ENCODE results near the gene RNF103.

DNA sequence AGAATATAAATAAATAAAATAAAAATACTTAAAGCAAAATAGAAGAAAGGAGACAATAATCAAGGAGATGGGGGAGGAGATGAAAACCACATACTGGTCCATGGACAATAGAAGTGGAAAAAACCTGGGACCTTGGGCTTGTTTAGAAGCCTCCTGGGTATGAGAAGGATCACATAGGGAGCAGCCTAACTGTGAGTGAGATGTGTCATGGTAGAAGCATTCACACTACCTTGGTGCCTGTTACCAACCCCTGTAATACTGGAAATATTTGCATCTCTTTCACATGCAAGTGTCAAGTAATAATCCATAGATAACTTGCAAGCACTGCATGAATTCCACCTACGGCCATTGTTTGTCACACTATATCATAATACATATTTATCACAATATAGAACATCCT, 23.2 kb upstream of the RNF103 start:
- TF ChIP-seq, protein P1, sequence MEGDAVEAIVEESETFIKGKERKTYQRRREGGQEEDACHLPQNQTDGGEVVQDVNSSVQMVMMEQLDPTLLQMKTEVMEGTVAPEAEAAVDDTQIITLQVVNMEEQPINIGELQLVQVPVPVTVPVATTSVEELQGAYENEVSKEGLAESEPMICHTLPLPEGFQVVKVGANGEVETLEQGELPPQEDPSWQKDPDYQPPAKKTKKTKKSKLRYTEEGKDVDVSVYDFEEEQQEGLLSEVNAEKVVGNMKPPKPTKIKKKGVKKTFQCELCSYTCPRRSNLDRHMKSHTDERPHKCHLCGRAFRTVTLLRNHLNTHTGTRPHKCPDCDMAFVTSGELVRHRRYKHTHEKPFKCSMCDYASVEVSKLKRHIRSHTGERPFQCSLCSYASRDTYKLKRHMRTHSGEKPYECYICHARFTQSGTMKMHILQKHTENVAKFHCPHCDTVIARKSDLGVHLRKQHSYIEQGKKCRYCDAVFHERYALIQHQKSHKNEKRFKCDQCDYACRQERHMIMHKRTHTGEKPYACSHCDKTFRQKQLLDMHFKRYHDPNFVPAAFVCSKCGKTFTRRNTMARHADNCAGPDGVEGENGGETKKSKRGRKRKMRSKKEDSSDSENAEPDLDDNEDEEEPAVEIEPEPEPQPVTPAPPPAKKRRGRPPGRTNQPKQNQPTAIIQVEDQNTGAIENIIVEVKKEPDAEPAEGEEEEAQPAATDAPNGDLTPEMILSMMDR (IDR thresholded peaks at IDR 0.05) = no peak
- no peak for TF ChIP-seq POLR2A (IDR thresholded peaks at IDR 0.05)

Data from uterus (tissue), 2 donors.